Loucy (cell line): ENCODE data around the gene ZBTB8OS.

ENCODE experiments used
- H2AFZ ChIP-seq: fragments of 200-600 bp; sonication (generic); 2 replicates; pipeline ENCODE4 v1.6.0; 2016; ENCODE audit warnings: antibody characterized with exemption, mild to moderate bottlenecking, low read length, moderate library complexity
- H3F3A ChIP-seq: fragments of 200-600 bp; 2 replicates; pipeline ENCODE4 v1.6.0; 2016; ENCODE audit warnings: antibody characterized with exemption, low read depth, mild to moderate bottlenecking
- H3K27me3 ChIP-seq: fragments of 200-600 bp; sonication (generic); 2 replicates; pipeline ENCODE4 v1.6.1; 2014; ENCODE audit warnings: low read length, mild to moderate bottlenecking; ENCODE audit not compliant: insufficient read depth, poor library complexity, severe bottlenecking
- H3K36me3 ChIP-seq: fragments of 200-600 bp; sonication (generic); 2 replicates; pipeline ENCODE4 v1.6.1; 2016; ENCODE audit warnings: low read length; ENCODE audit not compliant: insufficient read depth
- H3K4me1 ChIP-seq: fragments of 200-600 bp; sonication (generic); 2 replicates; pipeline ENCODE4 v1.5.1; 2014; ENCODE audit warnings: low read length, mild to moderate bottlenecking; ENCODE audit not compliant: insufficient read depth, poor library complexity, severe bottlenecking
- H3K4me2 ChIP-seq: fragments of 200-600 bp; sonication (generic); 2 replicates; pipeline ENCODE4 v1.6.0; 2014; ENCODE audit warnings: antibody characterized with exemption, low read length, low read depth, mild to moderate bottlenecking; ENCODE audit not compliant: poor library complexity, severe bottlenecking
- H3K4me3 ChIP-seq: fragments of 200-600 bp; sonication (generic); 2 replicates; pipeline ENCODE4 v1.5.1; 2014; ENCODE audit warnings: low read length, mild to moderate bottlenecking, mixed read lengths; ENCODE audit not compliant: poor library complexity, severe bottlenecking
- H3K79me2 ChIP-seq: fragments of 200-600 bp; sonication (generic); 2 replicates; pipeline ENCODE4 v1.6.1; 2014; ENCODE audit warnings: low read length; ENCODE audit not compliant: insufficient read depth
- H3K9ac ChIP-seq: fragments of 200-600 bp; sonication (generic); 2 replicates; pipeline ENCODE4 v1.6.0; 2014; ENCODE audit warnings: mild to moderate bottlenecking, low read depth, low read length, moderate library complexity; ENCODE audit not compliant: poor library complexity, severe bottlenecking
- H3K9me2 ChIP-seq: fragments of 200-600 bp; sonication (generic); replicated peaks from 2 replicates; pipeline ENCODE4 v1.6.1; 2016; ENCODE audit warnings: low read depth, low read length, mixed read lengths
- H3K9me3 ChIP-seq: fragments of 200-600 bp; sonication (generic); 2 replicates; pipeline ENCODE4 v1.6.1; 2014; ENCODE audit warnings: mild to moderate bottlenecking, antibody characterized with exemption, low read length, low read depth; ENCODE audit not compliant: insufficient read depth
- H4K20me1 ChIP-seq: fragments of 200-600 bp; sonication (generic); 2 replicates; pipeline ENCODE4 v1.6.0; 2014; ENCODE audit warnings: antibody characterized with exemption, low read length, mild to moderate bottlenecking; ENCODE audit not compliant: insufficient read depth, poor library complexity, severe bottlenecking
- CTCF ChIP-seq: fragments of 200-600 bp; sonication (generic); conservative IDR thresholded peaks from 2 replicates; pipeline ENCODE4 v1.5.1; 2014; ENCODE audit warnings: mild to moderate bottlenecking, antibody characterized with exemption, low read length
- EZH2phosphoT487 ChIP-seq: fragments of 200-600 bp; IDR thresholded peaks from 2 replicates; pipeline ENCODE4 v1.6.1; 2018; ENCODE audit warnings: antibody characterized with exemption, mild to moderate bottlenecking, moderate library complexity, borderline replicate concordance

ZBTB8OS gene

DNA sequence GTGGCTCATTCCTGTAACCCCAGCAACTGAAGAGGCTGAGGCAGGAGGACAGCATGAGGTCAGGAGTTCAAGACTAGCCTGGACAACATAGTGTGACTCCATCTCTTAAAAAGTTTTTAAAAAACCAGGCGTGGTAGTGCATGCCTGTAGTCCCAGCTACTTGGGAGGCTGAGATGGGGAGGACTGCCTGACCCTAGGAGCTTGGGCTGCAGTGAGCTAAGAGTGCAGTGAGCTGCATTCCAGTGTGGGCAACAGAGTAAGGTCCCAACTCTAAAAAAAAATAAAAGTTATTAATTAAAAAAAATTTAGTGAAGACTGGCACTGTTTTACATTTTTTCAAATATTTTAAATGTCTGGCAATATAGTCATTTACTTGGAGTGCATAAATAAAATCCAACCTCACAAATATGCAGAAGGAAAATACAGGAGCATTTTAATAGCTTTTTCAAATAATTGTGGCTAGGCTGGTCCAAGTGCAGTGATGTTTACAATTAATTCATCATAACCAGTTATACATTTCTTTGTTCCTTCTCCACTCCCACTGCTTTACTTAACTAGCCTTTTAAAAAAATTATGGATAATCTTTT lies 10.8 kb downstream of the ZBTB8OS start:
- Histone ChIP-seq H3K4me3 (no peak overlapping the region), H2AFZ (no peak overlapping the region), H3K27me3 (no peaks in the 10 kb centered on the region), H3K79me2 (peaks cover 17% of the 10 kb centered on the region; the same call in 1 of the 2 replicates), H3K9me3 (no peaks in the 10 kb centered on the region), H3F3A (no peaks in the 10 kb centered on the region), H3K36me3 (no peaks in the 10 kb centered on the region), H3K9ac (no peak overlapping the region), H3K9me2 (no peaks in the 10 kb centered on the region), H4K20me1 (no peaks in the 10 kb centered on the region), H3K4me2 (no peak overlapping the region), H3K4me1 (no peaks in the 10 kb centered on the region)
- TF ChIP-seq CTCF (no peak), EZH2phosphoT487 (no peak)

DNA sequence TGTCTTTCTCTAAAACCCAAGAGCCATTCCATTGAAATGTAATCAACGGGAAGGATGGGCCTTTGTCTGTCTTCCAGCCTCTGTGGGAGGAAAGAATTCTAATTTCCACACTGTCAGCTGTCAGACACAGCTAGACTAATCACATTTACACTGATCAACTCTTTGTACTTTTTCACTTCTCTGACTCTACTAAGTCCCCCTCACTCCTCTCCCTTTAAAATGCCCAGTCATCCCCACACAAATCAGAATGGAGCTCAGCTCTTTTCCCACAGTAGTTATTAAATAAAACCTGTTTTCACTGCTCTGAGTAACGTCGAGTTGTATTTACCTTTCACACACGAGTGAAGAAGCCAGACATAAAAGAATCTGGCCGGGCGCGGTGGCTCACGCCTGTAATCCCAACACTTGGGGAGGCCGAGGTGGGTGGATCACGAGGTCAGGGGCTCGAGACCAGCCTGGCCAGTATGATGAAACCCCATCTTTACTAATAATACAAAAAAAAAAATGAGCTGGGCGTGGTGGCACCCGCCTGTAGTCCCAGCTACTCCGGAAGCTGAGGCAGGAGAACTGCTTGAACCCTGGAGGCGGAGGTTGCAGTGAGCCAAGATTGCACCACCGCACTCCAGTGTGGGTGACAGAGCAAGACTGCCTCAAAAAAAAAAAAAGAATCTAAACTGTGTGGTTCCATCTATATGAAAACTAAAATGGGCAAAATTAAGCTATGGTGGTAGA lies 13.3 kb downstream of the ZBTB8OS start:
- Histone ChIP-seq H3K4me3 (no peak overlapping the region), H3K27me3 (no peaks in the 10 kb centered on the region), H2AFZ (no peak overlapping the region), H3K79me2 (peaks cover 11% of the 10 kb centered on the region; the same call in 1 of the 2 replicates), H3K9ac (no peak overlapping the region), H4K20me1 (no peaks in the 10 kb centered on the region), H3K4me2 (no peak overlapping the region), H3K9me3 (no peaks in the 10 kb centered on the region), H3F3A (no peaks in the 10 kb centered on the region), H3K36me3 (peaks cover 12% of the 10 kb centered on the region; the same call in 1 of the 2 replicates), H3K4me1 (no peaks in the 10 kb centered on the region), H3K9me2 (no peaks in the 10 kb centered on the region)
- no peak for TF ChIP-seq EZH2phosphoT487
- no peak for TF ChIP-seq CTCF

DNA sequence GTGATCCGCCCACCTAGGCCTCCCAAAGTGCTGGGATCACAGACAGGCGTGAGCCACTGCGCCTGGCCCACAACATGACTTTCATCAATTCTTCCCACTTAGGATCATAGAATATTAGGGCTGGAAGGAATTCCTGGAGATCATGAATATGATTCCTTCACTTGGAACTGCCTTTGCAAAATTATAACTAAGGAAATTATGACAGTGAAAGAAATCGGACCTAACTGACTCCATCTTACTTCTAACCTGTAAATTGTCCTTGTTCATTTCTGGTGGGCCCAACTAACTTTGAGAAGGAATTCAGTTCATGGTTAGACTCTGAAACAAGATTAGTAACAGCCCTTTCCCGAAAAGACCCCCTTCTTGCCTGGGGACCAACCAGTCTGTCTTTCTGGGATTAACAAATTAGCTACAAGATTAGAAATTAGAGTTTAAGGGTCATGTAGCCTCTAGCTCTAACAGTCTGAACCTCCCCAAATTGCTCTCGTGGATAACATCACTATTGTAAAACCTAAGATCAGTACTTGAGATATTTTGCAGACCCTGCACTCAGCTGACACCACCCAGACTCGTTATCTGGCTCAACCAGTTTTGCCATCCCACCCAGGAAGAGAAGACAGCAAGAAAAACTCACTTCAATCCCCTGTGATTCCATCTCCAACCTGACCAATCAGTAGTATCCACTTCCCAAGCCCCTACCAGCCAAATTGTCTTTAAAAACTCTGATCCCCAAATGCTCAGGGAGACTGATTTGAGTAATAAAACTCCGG lies 14.7 kb downstream of the ZBTB8OS start:
- TF ChIP-seq EZH2phosphoT487 (no peak), CTCF (no peak)
- no peak overlapping the region for H3K4me3 ChIP-seq
- H4K20me1 ChIP-seq: no peaks in the 10 kb centered on the region
- H2AFZ ChIP-seq: no peak overlapping the region
- H3K27me3 ChIP-seq: no peaks in the 10 kb centered on the region
- H3K36me3 ChIP-seq: peaks cover 12% of the 10 kb centered on the region; the same call in 1 of the 2 replicates
- H3K4me2 ChIP-seq: no peak overlapping the region
- no peaks in the 10 kb centered on the region for H3K9me2 ChIP-seq
- H3K9me3 ChIP-seq: no peaks in the 10 kb centered on the region
- peaks cover 11% of the 10 kb centered on the region; the same call in 1 of the 2 replicates for H3K79me2 ChIP-seq
- no peaks in the 10 kb centered on the region for H3F3A ChIP-seq
- no peak overlapping the region for H3K9ac ChIP-seq
- H3K4me1 ChIP-seq: no peaks in the 10 kb centered on the region
